HG03045 (cell line): ENCODE results near the gene PTPRD.

ENCODE experiments used
- ATAC-seq: cut with Tn5 transposase; IDR thresholded peaks from one replicate; pipeline ENCODE4 v1.9.1; 2021; ENCODE audit warnings: mild to moderate bottlenecking, moderate library complexity; ENCODE audit not compliant: unreplicated experiment

The PTPRD gene

GRCh38 chr9:8680658-8681057 lies 1932.1 kb downstream of the PTPRD start:
- ATAC-seq = no peak

- ATAC-seq = no peak
Observed at GRCh38 chr9:8680157-8680556, 1932.6 kb downstream of the PTPRD start.

GRCh38 chr9:8679371-8679822 lies 1933.4 kb downstream of the PTPRD start:
- ATAC-seq = no peak

GRCh38 chr9:8677741-8678140 lies 1935.1 kb downstream of the PTPRD start:
- ATAC-seq = no peak

- ATAC-seq = no peak
Observed at GRCh38 chr9:8674536-8674935, 1938.3 kb downstream of the PTPRD start.

GRCh38 chr9:8673830-8674229 lies 1939.0 kb downstream of the PTPRD start:
- no peak for ATAC-seq

- no peak for ATAC-seq
Observed at GRCh38 chr9:8670751-8671150, 1942.1 kb downstream of the PTPRD start.

- no peak for ATAC-seq
Observed at GRCh38 chr9:8668751-8669150, 1944.1 kb downstream of the PTPRD start.

- no peak for ATAC-seq
Observed at GRCh38 chr9:8668231-8668630, 1944.6 kb downstream of the PTPRD start.

GRCh38 chr9:8666060-8666459 lies 1946.7 kb downstream of the PTPRD start:
- no peak for ATAC-seq

GRCh38 chr9:8660383-8660782 lies 1952.4 kb downstream of the PTPRD start:
- ATAC-seq = no peak

- no peak for ATAC-seq
Observed at GRCh38 chr9:8659108-8659507, 1953.7 kb downstream of the PTPRD start.

GRCh38 chr9:8655071-8655470 lies 1957.7 kb downstream of the PTPRD start:
- ATAC-seq = no peak

GRCh38 chr9:8653855-8654254 lies 1958.9 kb downstream of the PTPRD start:
- no peak for ATAC-seq

- ATAC-seq = no peak
Observed at GRCh38 chr9:8653111-8653510, 1959.7 kb downstream of the PTPRD start.

GRCh38 chr9:8652255-8652654 lies 1960.5 kb downstream of the PTPRD start:
- ATAC-seq = no peak

GRCh38 chr9:8651846-8652215 lies 1961.0 kb downstream of the PTPRD start:
- ATAC-seq = no peak

GRCh38 chr9:8651070-8651845 lies 1961.5 kb downstream of the PTPRD start:
- no peak for ATAC-seq

- ATAC-seq = no peak
Observed at GRCh38 chr9:8649807-8650206, 1963.0 kb downstream of the PTPRD start.

- ATAC-seq = no peak
Observed at GRCh38 chr9:8649160-8649559, 1963.6 kb downstream of the PTPRD start.

- no peak for ATAC-seq
Observed at GRCh38 chr9:8648271-8648845, 1964.4 kb downstream of the PTPRD start.

GRCh38 chr9:8647824-8648223 lies 1965.0 kb downstream of the PTPRD start:
- no peak for ATAC-seq

- ATAC-seq = no peak
Observed at GRCh38 chr9:8644571-8644970, 1968.2 kb downstream of the PTPRD start.
